ENCODE data around the gene UPK3BL1. TPM values are rescaled to one million over a fixed set of nuclear protein-coding genes. Genes with fewer than 3 reads are reported as not detected.
"Not testable (repeated sequence)": the region's sequence is repeated elsewhere in the genome, so short reads cannot be mapped to it uniquely, and the experiment has no call there.

The UPK3BL1 gene
- total RNA-seq (ENCODE audit: unreplicated experiment): 17.4 TPM
- long read RNA-seq, partial matches to known transcripts: 1 of 3 reads
- long read RNA-seq, other reads (novel, unspliced or antisense): 1 of 3 reads

GRCh38 chr7:102642691-102643090, at the start of gene UPK3BL1:
TSS of gene UPK3BL1 (minus strand) at chr7:102642791. CDS start at chr7:102642741, 50 bp downstream.
- not testable (repeated sequence) for DNase-seq (ENCODE audit: low spot score); H3K9me3 Mint-ChIP-seq (ENCODE audit: unreplicated experiment); H3K36me3 Mint-ChIP-seq (ENCODE audit: low read depth, unreplicated experiment); H3K4me3 Mint-ChIP-seq (ENCODE audit: unreplicated experiment); H3K27ac Mint-ChIP-seq (ENCODE audit: unreplicated experiment); H3K27me3 Mint-ChIP-seq (ENCODE audit: unreplicated experiment); H3K4me1 Mint-ChIP-seq (ENCODE audit: unreplicated experiment)

- H3K4me3 Mint-ChIP-seq (ENCODE audit: unreplicated experiment); H3K4me1 Mint-ChIP-seq (ENCODE audit: unreplicated experiment); H3K27me3 Mint-ChIP-seq (ENCODE audit: unreplicated experiment); H3K9me3 Mint-ChIP-seq (ENCODE audit: unreplicated experiment); H3K36me3 Mint-ChIP-seq (ENCODE audit: low read depth, unreplicated experiment); H3K27ac Mint-ChIP-seq (ENCODE audit: unreplicated experiment); DNase-seq (ENCODE audit: low spot score): not testable (repeated sequence)
Observed at GRCh38 chr7:102690602-102691001, 48.0 kb upstream of the UPK3BL1 start.

GRCh38 chr7:102689436-102690282, 47.1 kb upstream of the UPK3BL1 start:
- H3K4me3 Mint-ChIP-seq (ENCODE audit: unreplicated experiment); H3K27me3 Mint-ChIP-seq (ENCODE audit: unreplicated experiment); DNase-seq (ENCODE audit: low spot score); H3K4me1 Mint-ChIP-seq (ENCODE audit: unreplicated experiment); H3K27ac Mint-ChIP-seq (ENCODE audit: unreplicated experiment); H3K9me3 Mint-ChIP-seq (ENCODE audit: unreplicated experiment); H3K36me3 Mint-ChIP-seq (ENCODE audit: low read depth, unreplicated experiment): not testable (repeated sequence)

GRCh38 chr7:102688299-102689036, 45.9 kb upstream of the UPK3BL1 start:
- not testable (repeated sequence) for H3K27ac Mint-ChIP-seq (ENCODE audit: unreplicated experiment); DNase-seq (ENCODE audit: low spot score); H3K27me3 Mint-ChIP-seq (ENCODE audit: unreplicated experiment); H3K4me1 Mint-ChIP-seq (ENCODE audit: unreplicated experiment); H3K9me3 Mint-ChIP-seq (ENCODE audit: unreplicated experiment); H3K36me3 Mint-ChIP-seq (ENCODE audit: low read depth, unreplicated experiment); H3K4me3 Mint-ChIP-seq (ENCODE audit: unreplicated experiment)

GRCh38 chr7:102682560-102682959, 40.0 kb upstream of the UPK3BL1 start:
- not testable (repeated sequence) for DNase-seq (ENCODE audit: low spot score); H3K27me3 Mint-ChIP-seq (ENCODE audit: unreplicated experiment); H3K4me3 Mint-ChIP-seq (ENCODE audit: unreplicated experiment); H3K36me3 Mint-ChIP-seq (ENCODE audit: low read depth, unreplicated experiment); H3K27ac Mint-ChIP-seq (ENCODE audit: unreplicated experiment); H3K9me3 Mint-ChIP-seq (ENCODE audit: unreplicated experiment); H3K4me1 Mint-ChIP-seq (ENCODE audit: unreplicated experiment)

- not testable (repeated sequence) for H3K4me1 Mint-ChIP-seq (ENCODE audit: unreplicated experiment); H3K36me3 Mint-ChIP-seq (ENCODE audit: low read depth, unreplicated experiment); H3K9me3 Mint-ChIP-seq (ENCODE audit: unreplicated experiment); H3K27me3 Mint-ChIP-seq (ENCODE audit: unreplicated experiment); H3K4me3 Mint-ChIP-seq (ENCODE audit: unreplicated experiment); DNase-seq (ENCODE audit: low spot score); H3K27ac Mint-ChIP-seq (ENCODE audit: unreplicated experiment)
Observed at GRCh38 chr7:102680780-102681179, 38.2 kb upstream of the UPK3BL1 start.

- DNase-seq (ENCODE audit: low spot score); H3K36me3 Mint-ChIP-seq (ENCODE audit: low read depth, unreplicated experiment); H3K9me3 Mint-ChIP-seq (ENCODE audit: unreplicated experiment); H3K4me3 Mint-ChIP-seq (ENCODE audit: unreplicated experiment); H3K27ac Mint-ChIP-seq (ENCODE audit: unreplicated experiment); H3K4me1 Mint-ChIP-seq (ENCODE audit: unreplicated experiment); H3K27me3 Mint-ChIP-seq (ENCODE audit: unreplicated experiment): not testable (repeated sequence)
Observed at GRCh38 chr7:102675545-102675944, 33.0 kb upstream of the UPK3BL1 start.

- H3K4me3 Mint-ChIP-seq (ENCODE audit: unreplicated experiment); H3K27ac Mint-ChIP-seq (ENCODE audit: unreplicated experiment); DNase-seq (ENCODE audit: low spot score); H3K36me3 Mint-ChIP-seq (ENCODE audit: low read depth, unreplicated experiment); H3K9me3 Mint-ChIP-seq (ENCODE audit: unreplicated experiment); H3K4me1 Mint-ChIP-seq (ENCODE audit: unreplicated experiment); H3K27me3 Mint-ChIP-seq (ENCODE audit: unreplicated experiment): not testable (repeated sequence)
Observed at GRCh38 chr7:102673447-102674067, 31.0 kb upstream of the UPK3BL1 start.

- H3K27ac Mint-ChIP-seq (ENCODE audit: unreplicated experiment); H3K27me3 Mint-ChIP-seq (ENCODE audit: unreplicated experiment); H3K9me3 Mint-ChIP-seq (ENCODE audit: unreplicated experiment); H3K36me3 Mint-ChIP-seq (ENCODE audit: low read depth, unreplicated experiment); H3K4me1 Mint-ChIP-seq (ENCODE audit: unreplicated experiment); H3K4me3 Mint-ChIP-seq (ENCODE audit: unreplicated experiment); DNase-seq (ENCODE audit: low spot score): not testable (repeated sequence)
Observed at GRCh38 chr7:102671956-102672307, 29.3 kb upstream of the UPK3BL1 start.

GRCh38 chr7:102671166-102671955, 28.8 kb upstream of the UPK3BL1 start, which contains the start of gene POLR2J2:
TSS of gene POLR2J2 (minus strand) at chr7:102671663. CDS start at chr7:102671601, 62 bp downstream.
- H3K27ac Mint-ChIP-seq (ENCODE audit: unreplicated experiment); DNase-seq (ENCODE audit: low spot score): not testable (repeated sequence)

GRCh38 chr7:102667523-102667922, 24.9 kb upstream of the UPK3BL1 start:
- H3K27ac Mint-ChIP-seq (ENCODE audit: unreplicated experiment); H3K4me3 Mint-ChIP-seq (ENCODE audit: unreplicated experiment); H3K4me1 Mint-ChIP-seq (ENCODE audit: unreplicated experiment); H3K27me3 Mint-ChIP-seq (ENCODE audit: unreplicated experiment); H3K9me3 Mint-ChIP-seq (ENCODE audit: unreplicated experiment); H3K36me3 Mint-ChIP-seq (ENCODE audit: low read depth, unreplicated experiment); DNase-seq (ENCODE audit: low spot score): not testable (repeated sequence)

More at GRCh38 chr7:102671166-102671955, 28.8 kb upstream of the UPK3BL1 start, which contains the start of gene POLR2J2:
- H3K9me3 Mint-ChIP-seq (ENCODE audit: unreplicated experiment); H3K4me1 Mint-ChIP-seq (ENCODE audit: unreplicated experiment); H3K27me3 Mint-ChIP-seq (ENCODE audit: unreplicated experiment); H3K36me3 Mint-ChIP-seq (ENCODE audit: low read depth, unreplicated experiment); H3K4me3 Mint-ChIP-seq (ENCODE audit: unreplicated experiment): not testable (repeated sequence)

Data from endothelial cell (in vitro differentiated cells).